PC-3 (cell line): Measurements from ENCODE around the gene LUZP4.

Source experiments
- EZH2 ChIP-seq: fragments of 300-600 bp; sonication (generic); IDR thresholded peaks from one replicate; pipeline ENCODE4 v1.6.1; 2017; ENCODE audit warnings: antibody characterized with exemption, mild to moderate bottlenecking, low read length; ENCODE audit not compliant: unreplicated experiment
- EZH2phosphoT487 ChIP-seq: fragments of 300-600 bp; sonication (generic); IDR thresholded peaks from 2 replicates; pipeline ENCODE4 v1.6.1; 2018; ENCODE audit warnings: mild to moderate bottlenecking, antibody characterized with exemption, low read length, borderline replicate concordance
- TF ChIP-seq, protein P1 (sequence below): fragments of 300-600 bp; sonication (generic); conservative IDR thresholded peaks from 2 replicates; pipeline ENCODE4 v1.5.1; 2017; ENCODE audit warnings: antibody characterized with exemption, low read depth, mild to moderate bottlenecking, low read length

DNA sequence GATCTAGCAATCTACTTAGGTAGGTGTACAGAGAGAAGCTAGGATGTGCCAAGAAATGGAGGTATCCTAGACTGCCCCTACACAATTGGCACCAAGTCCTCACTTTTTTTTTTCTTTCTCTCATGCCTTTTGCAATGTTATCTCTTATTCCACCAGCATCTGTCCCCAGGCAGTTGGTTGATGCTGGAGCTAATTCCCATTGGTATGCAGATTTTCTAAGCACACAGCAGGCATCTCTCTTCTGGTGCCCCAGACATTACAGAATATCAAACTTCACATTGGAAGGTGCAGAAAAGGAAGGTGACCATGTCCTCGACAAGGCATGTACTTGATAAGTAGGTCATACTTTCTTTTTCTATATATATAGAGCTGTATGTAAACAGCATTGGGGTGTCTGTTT lies 21.6 kb downstream of the LUZP4 start:
- TF ChIP-seq EZH2: no peak
- TF ChIP-seq, protein P1, sequence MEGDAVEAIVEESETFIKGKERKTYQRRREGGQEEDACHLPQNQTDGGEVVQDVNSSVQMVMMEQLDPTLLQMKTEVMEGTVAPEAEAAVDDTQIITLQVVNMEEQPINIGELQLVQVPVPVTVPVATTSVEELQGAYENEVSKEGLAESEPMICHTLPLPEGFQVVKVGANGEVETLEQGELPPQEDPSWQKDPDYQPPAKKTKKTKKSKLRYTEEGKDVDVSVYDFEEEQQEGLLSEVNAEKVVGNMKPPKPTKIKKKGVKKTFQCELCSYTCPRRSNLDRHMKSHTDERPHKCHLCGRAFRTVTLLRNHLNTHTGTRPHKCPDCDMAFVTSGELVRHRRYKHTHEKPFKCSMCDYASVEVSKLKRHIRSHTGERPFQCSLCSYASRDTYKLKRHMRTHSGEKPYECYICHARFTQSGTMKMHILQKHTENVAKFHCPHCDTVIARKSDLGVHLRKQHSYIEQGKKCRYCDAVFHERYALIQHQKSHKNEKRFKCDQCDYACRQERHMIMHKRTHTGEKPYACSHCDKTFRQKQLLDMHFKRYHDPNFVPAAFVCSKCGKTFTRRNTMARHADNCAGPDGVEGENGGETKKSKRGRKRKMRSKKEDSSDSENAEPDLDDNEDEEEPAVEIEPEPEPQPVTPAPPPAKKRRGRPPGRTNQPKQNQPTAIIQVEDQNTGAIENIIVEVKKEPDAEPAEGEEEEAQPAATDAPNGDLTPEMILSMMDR: no peak
- TF ChIP-seq EZH2phosphoT487: no peak
